GM12873 (cell line): ENCODE data around the gene THBS1.

ENCODE experiments used
- CTCF ChIP-seq: IDR thresholded peaks from 2 replicates; pipeline ENCODE4 v1.5.1; 2012; ENCODE audit warnings: low read depth, mild to moderate bottlenecking, moderate library complexity, low read length, control low read depth; ENCODE audit not compliant: insufficient read depth; ENCODE audit errors: missing control alignments

THBS1 gene

GRCh38 chr15:39543651-39544050, 37.2 kb upstream of the THBS1 start:
- no peak for TF ChIP-seq CTCF

- no peak for TF ChIP-seq CTCF
These were observed 34.0 kb upstream of the THBS1 start for GRCh38 chr15:39546842-39547241.

- no peak for TF ChIP-seq CTCF
These were observed 32.3 kb upstream of the THBS1 start for GRCh38 chr15:39548561-39548960.

- TF ChIP-seq CTCF = no peak
These were observed 31.0 kb upstream of the THBS1 start for GRCh38 chr15:39549912-39550311.

GRCh38 chr15:39551476-39551875, 29.4 kb upstream of the THBS1 start:
- TF ChIP-seq CTCF = no peak

GRCh38 chr15:39552556-39552955, 28.3 kb upstream of the THBS1 start:
- no peak for TF ChIP-seq CTCF

- no peak for TF ChIP-seq CTCF
These were observed 26.8 kb upstream of the THBS1 start for GRCh38 chr15:39553947-39554693.
